ENCODE data around the gene NFKBIB.
"Not testable (repeated sequence)": the region's sequence is repeated elsewhere in the genome, so short reads cannot be mapped to it uniquely, and the experiment has no call there.

The NFKBIB gene

GRCh38 chr19:38939957-38940356, 40.2 kb downstream of the NFKBIB start:
- Histone ChIP-seq H3K4me3 (no peak overlapping the region), H3K36me3 (ENCODE audit: insufficient read depth, low read length) (peaks cover 8% of the 10 kb centered on the region; the same call in 1 of the 2 replicates), H3K9ac (ENCODE audit: insufficient read length) (no peak overlapping the region), H3K27ac (peak overlapping the region; percentile 1; the same call in 1 of the 2 replicates), H3K9me3 (ENCODE audit: low read depth, low read length) (no peaks in the 10 kb centered on the region)
- no peak for DNase-seq (ENCODE audit: low read depth, low spot score)
- TF ChIP-seq FOXP2 (optimal IDR thresholded peaks at IDR 0.05; ENCODE audit: control extremely low read depth, extremely low read length, insufficient read depth), result no peak
- TF ChIP-seq POLR2AphosphoS5 (IDR thresholded peaks at IDR 0.05; ENCODE audit: borderline replicate concordance, low read depth, low read length), result no peak
- TF ChIP-seq EZH2 (IDR thresholded peaks at IDR 0.05), result no peak

- not testable (repeated sequence) for H3K27ac ChIP-seq, H3K4me3 ChIP-seq
- H3K36me3 ChIP-seq (ENCODE audit: insufficient read depth, low read length), result peaks cover 16% of the 10 kb centered on the region; the same call in 1 of the 2 replicates
Observed at GRCh38 chr19:38941466-38941865, 41.7 kb downstream of the NFKBIB start.

GRCh38 chr19:38941979-38942378, 42.2 kb downstream of the NFKBIB start:
- Histone ChIP-seq H3K27ac (no peak overlapping the region), H3K9me3 (ENCODE audit: low read depth, low read length) (no peaks in the 10 kb centered on the region), H3K4me3 (no peak overlapping the region), H3K9ac (ENCODE audit: insufficient read length) (no peak overlapping the region), H3K36me3 (ENCODE audit: insufficient read depth, low read length) (peaks cover 20% of the 10 kb centered on the region; the same call in 1 of the 2 replicates)
- TF ChIP-seq FOXP2 (optimal IDR thresholded peaks at IDR 0.05; ENCODE audit: control extremely low read depth, extremely low read length, insufficient read depth), result no peak
- DNase-seq (ENCODE audit: low read depth, low spot score), result no peak

More at GRCh38 chr19:38941466-38941865, 41.7 kb downstream of the NFKBIB start:
- DNase-seq (ENCODE audit: low read depth, low spot score); H3K9ac ChIP-seq (ENCODE audit: insufficient read length); H3K9me3 ChIP-seq (ENCODE audit: low read depth, low read length): not testable (repeated sequence)

GRCh38 chr19:38942471-38943181, 42.9 kb downstream of the NFKBIB start:
- Histone ChIP-seq H3K9me3 (ENCODE audit: low read depth, low read length) (no peaks in the 10 kb centered on the region), H3K9ac (ENCODE audit: insufficient read length) (no peak overlapping the region), H3K36me3 (ENCODE audit: insufficient read depth, low read length) (peaks cover 23% of the 10 kb centered on the region; the same call in 1 of the 2 replicates), H3K27ac (no peak overlapping the region), H3K4me3 (no peak overlapping the region)
- DNase-seq (ENCODE audit: low read depth, low spot score), result no peak
- TF ChIP-seq EZH2 (IDR thresholded peaks at IDR 0.05) (no peak), POLR2AphosphoS5 (IDR thresholded peaks at IDR 0.05; ENCODE audit: borderline replicate concordance, low read depth, low read length) (no peak; the same call in 1 of the 2 replicates), FOXP2 (optimal IDR thresholded peaks at IDR 0.05; ENCODE audit: control extremely low read depth, extremely low read length, insufficient read depth) (no peak)

GRCh38 chr19:38944981-38945506, 45.3 kb downstream of the NFKBIB start:
- Histone ChIP-seq H3K9ac (ENCODE audit: insufficient read length) (no peak overlapping the region), H3K9me3 (ENCODE audit: low read depth, low read length) (no peaks in the 10 kb centered on the region), H3K27ac (no peak overlapping the region), H3K4me3 (no peak overlapping the region), H3K36me3 (ENCODE audit: insufficient read depth, low read length) (peaks cover 23% of the 10 kb centered on the region; the same call in 1 of the 2 replicates)
- TF ChIP-seq EZH2 (IDR thresholded peaks at IDR 0.05), result no peak
- no peak for TF ChIP-seq POLR2AphosphoS5 (IDR thresholded peaks at IDR 0.05; ENCODE audit: borderline replicate concordance, low read depth, low read length)
- no peak for TF ChIP-seq FOXP2 (optimal IDR thresholded peaks at IDR 0.05; ENCODE audit: control extremely low read depth, extremely low read length, insufficient read depth)
- no peak for DNase-seq (ENCODE audit: low read depth, low spot score)

GRCh38 chr19:38945562-38946228, 45.9 kb downstream of the NFKBIB start:
- no peak for DNase-seq (ENCODE audit: low read depth, low spot score)
- Histone ChIP-seq H3K9me3 (ENCODE audit: low read depth, low read length) (no peaks in the 10 kb centered on the region), H3K4me3 (no peak overlapping the region), H3K27ac (no peak overlapping the region), H3K36me3 (ENCODE audit: insufficient read depth, low read length) (peaks cover 23% of the 10 kb centered on the region; the same call in 1 of the 2 replicates), H3K9ac (ENCODE audit: insufficient read length) (no peak overlapping the region)
- TF ChIP-seq POLR2AphosphoS5 (IDR thresholded peaks at IDR 0.05; ENCODE audit: borderline replicate concordance, low read depth, low read length) (no peak), FOXP2 (optimal IDR thresholded peaks at IDR 0.05; ENCODE audit: control extremely low read depth, extremely low read length, insufficient read depth) (no peak), EZH2 (IDR thresholded peaks at IDR 0.05) (no peak)

GRCh38 chr19:38946229-38947010, 46.7 kb downstream of the NFKBIB start:
- Histone ChIP-seq H3K9ac (ENCODE audit: insufficient read length) (no peak overlapping the region), H3K9me3 (ENCODE audit: low read depth, low read length) (no peaks in the 10 kb centered on the region), H3K4me3 (no peak overlapping the region), H3K36me3 (ENCODE audit: insufficient read depth, low read length) (peaks cover 23% of the 10 kb centered on the region; the same call in 1 of the 2 replicates), H3K27ac (no peak overlapping the region)
- no peak for DNase-seq (ENCODE audit: low read depth, low spot score)
- no peak for TF ChIP-seq POLR2AphosphoS5 (IDR thresholded peaks at IDR 0.05; ENCODE audit: borderline replicate concordance, low read depth, low read length)
- TF ChIP-seq FOXP2 (optimal IDR thresholded peaks at IDR 0.05; ENCODE audit: control extremely low read depth, extremely low read length, insufficient read depth), result no peak
- TF ChIP-seq EZH2 (IDR thresholded peaks at IDR 0.05), result no peak
